ENCODE data around the gene ASGR2. TPM values are rescaled to one million over a fixed set of nuclear protein-coding genes. Genes with fewer than 3 reads are reported as not detected.
"Not testable (repeated sequence)": the region's sequence is repeated elsewhere in the genome, so short reads cannot be mapped to it uniquely, and the experiment has no call there.

ASGR2 gene
- 0.36 TPM for polyA plus RNA-seq (ENCODE audit: insufficient read length)

GRCh38 chr17:7114241-7114874 is at the start of gene ASGR2:
TSS of gene ASGR2 (minus strand) at chr17:7114822. CDS start at chr17:7114240, 582 bp downstream.
- no peak for DNase-seq

- DNase-seq: not testable (repeated sequence)
Observed at GRCh38 chr17:7159571-7159970, 44.9 kb upstream of the ASGR2 start.

- DNase-seq: not testable (repeated sequence)
Observed at GRCh38 chr17:7158424-7158823, 43.8 kb upstream of the ASGR2 start.

DNA sequence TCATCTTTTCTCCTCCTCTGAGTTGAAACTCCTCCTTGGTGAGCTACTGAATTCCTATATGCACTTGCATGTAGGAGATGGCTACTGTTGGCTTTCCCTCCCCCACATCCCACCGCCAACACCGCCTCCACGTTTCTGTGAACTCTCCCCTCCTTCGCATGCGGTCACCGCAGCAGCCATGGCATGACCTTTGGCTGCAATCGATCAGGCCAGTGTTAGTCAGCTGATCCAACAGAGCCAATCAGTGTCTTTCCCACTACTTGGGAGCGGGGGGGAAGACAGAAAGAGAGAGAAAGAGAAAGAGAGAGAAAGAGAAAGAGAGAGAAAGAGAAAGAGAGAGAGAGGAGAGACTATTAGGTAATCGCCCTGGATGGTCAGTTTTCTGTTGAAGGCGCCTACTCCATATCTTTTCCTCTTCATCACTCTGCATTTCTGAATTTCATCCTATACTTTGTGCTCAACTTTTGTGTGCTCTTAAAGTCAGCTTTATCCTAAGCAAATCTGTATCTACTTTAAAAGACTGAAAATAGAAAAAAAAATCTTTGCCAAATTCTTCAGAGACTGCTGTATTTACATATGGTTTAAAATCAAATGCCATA is 41.8 kb upstream of the ASGR2 start:
- no peak for DNase-seq

DNA sequence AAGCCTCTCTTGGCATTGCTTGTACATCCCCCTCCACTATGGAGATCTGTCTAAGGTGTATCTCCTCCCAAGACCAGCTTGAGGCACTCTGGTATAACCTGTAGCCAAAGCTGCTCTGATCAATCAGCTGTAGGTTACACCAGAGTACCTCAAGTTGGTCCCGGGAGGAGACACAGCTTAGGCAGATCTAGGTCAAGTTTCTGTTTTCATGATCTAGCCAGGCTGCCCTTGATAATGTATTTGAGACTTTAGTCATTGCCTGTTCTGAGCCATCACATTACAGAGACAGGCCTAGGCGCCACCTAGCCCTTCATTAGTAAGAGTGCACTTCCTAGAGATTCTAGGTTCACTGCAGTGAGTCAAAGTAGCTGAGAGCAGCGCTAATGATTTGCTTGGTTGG is 33.1 kb upstream of the ASGR2 start:
- DNase-seq: no peak

GRCh38 chr17:7146115-7146514 is 31.5 kb upstream of the ASGR2 start:
- DNase-seq: no peak

GRCh38 chr17:7144213-7144612 is 29.6 kb upstream of the ASGR2 start:
- no peak for DNase-seq

- no peak for DNase-seq
Observed at GRCh38 chr17:7141824-7142223, 27.2 kb upstream of the ASGR2 start.

- no peak for DNase-seq
Observed at GRCh38 chr17:7139400-7139799, 24.8 kb upstream of the ASGR2 start.

- DNase-seq: no peak
Observed at GRCh38 chr17:7138800-7139381, 24.3 kb upstream of the ASGR2 start.

GRCh38 chr17:7137171-7137943 is 22.7 kb upstream of the ASGR2 start:
- DNase-seq: no peak

DNA sequence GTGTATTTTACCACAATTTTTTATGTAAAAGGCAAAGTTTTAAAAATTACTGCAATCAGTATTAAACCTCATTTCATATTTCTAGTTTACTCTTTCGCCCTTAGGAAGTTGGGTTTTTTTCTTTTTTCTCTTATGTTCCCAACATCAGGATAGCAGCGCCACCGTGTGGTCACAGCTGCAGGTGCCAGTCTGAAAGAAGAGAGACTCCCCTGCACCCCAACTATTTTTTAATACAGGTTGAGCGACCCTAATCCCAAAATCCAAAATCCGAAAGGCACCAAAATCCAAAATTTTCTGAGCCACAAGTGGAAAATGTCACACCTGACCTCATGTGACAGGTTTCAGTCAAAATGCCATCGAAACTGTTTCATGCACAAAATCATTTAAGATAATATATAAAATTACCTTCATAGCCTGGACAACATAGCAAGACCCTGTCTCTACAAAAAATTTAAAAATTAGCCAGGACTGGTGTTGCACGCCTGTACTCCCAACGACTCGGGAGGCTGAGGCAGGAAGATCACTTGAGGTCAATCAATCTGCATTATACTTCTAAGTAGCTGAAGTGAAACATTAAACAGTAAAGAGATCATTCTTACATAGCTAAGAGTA is 21.8 kb upstream of the ASGR2 start:
- peak; percentile 71 for DNase-seq

DNA sequence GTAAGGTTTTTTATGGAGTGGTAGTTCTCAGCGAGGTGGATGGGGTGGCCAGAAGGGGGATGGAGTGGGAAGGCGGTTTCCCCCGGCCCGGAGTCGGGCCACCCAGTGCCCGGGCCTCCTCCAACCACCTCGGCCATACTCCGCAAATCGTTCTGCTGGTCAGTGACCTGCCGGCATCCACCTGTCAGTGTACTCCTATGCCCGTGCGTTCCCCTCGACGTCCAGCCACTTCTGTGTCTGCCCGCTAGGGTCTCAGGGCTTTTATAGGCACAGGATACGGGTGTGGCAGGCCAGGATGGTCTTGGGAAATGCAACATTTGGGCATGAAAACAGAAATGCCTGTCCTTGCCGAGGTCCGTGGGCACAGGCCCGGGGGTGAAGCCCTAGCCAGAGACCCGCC is 19.3 kb upstream of the ASGR2 start:
- DNase-seq: no peak

DNA sequence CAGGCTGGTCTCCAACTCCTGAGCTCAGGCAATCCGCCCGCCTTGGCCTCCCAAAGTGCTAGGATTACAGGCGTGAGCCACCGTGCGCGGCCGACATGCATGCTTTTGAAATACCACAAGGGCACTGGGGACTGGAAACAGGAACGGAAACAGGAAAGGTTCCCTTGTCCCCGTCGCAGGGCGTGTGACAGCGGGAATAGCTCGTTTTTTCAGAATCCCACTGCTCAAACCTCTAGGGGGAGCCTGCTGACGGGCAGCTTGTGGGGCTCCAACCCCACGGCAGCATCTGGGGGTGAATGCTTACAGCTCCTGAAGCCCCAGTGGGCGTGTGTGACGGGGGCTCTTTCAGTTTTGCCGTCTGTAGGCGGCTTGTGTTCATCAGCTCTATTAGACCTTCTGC is 18.8 kb upstream of the ASGR2 start:
- no peak for DNase-seq

DNA sequence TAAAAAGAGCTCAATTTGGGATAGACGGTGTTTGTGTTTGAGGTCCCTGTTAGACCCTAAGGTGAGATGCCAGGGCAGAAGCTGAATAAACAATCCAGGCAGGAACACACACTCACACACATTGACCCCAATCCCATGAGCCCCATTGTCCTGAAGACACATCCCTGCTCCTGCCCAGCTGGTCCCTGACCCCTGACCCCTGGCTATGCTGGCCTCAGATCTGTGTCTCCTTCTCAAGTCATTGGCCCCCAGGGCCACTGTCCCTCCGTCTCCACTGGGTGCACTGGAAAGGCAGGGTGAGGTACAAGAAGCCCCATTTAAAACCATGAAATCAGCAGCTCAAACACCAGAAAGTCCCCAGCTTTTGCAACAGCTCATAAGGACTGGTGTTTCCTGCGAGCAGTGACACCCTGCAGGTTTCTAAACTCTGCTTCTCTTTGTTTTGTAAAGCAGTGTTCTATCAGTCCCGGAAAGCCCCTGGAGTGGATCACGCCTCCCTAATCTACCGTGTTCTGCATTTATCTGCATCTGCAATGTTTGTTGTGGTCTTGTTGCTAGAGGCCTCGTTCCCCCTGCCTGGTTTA is 18.0 kb upstream of the ASGR2 start:
- no peak for DNase-seq

DNA sequence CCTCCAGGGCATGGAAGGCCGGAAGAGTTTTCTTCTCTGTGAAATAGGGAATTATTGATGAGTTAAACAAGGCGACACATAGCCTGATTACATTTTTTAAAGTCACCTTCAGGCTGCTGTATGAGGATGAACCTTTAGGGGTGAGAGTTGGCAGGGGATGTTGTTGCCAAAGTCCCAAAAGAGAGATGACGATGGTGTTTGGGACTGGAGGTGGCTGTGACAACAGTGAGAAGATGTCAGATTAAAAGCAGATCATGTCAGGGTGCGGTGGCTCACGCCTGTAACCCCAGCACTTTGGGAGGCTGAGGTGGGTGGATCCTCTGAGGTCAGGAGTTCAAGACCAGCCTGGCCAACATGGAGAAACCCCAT is 16.8 kb upstream of the ASGR2 start:
- DNase-seq: no peak

DNA sequence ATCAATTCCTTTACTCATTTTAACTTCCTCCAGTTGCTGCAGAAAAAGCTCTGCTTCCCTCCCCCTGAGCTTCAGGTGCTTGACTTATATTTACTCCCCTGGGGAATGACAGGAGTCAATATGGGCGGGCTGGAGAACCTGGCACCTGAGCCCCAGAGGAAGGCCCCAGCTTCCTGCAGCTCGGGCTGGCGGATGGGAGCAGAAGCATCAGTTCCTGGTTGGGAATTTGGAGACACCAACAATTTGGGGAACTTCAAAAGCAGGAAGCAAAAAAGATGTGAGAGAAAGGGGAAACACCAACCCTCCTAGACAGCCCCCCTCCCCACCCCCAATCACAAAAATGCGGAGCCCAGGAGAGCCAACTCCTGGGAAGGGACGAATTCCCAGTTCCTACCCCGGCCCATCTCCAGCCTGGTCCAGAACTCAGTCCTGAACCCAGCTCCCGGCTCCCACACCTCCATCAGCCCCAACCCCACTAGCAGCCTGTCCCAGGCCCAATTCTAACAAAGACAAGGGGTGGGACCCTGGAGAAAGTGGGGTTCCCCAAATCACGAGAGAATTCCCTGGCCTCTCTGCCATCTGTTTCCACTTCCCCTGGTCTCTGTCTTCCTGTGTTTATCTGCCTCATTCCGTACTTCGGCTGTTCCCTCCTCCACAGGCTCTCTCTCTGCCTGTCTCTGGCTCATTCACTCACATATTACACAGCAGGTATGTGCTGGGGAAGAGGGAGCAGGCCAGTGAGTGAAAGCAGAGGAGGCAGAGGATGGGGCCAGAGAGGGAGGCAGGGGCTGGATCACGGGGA is 16.2 kb upstream of the ASGR2 start:
- DNase-seq: no peak

GRCh38 chr17:7129311-7129710 is 14.7 kb upstream of the ASGR2 start:
- DNase-seq: no peak

- no peak for DNase-seq
Observed at GRCh38 chr17:7128160-7128559, 13.5 kb upstream of the ASGR2 start.

DNA sequence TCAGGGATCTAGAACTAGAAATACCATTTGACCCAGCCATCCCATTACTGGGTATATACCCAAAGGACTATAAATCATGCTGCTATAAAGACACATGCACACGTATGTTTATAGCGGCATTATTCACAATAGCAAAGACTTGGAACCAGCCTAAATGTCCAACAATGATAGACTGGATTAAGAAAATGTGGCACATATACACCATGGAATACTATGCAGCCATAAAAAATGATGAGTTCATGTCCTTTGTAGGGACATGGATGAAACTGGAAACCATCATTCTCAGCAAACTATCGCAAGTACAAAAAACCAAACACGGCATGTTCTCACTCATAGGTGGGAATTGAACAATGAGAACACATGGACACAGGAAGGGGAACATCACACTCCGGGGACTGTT is 12.9 kb upstream of the ASGR2 start:
- DNase-seq: not testable (repeated sequence)

- not testable (repeated sequence) for DNase-seq
Observed at GRCh38 chr17:7126386-7126785, 11.8 kb upstream of the ASGR2 start.

DNA sequence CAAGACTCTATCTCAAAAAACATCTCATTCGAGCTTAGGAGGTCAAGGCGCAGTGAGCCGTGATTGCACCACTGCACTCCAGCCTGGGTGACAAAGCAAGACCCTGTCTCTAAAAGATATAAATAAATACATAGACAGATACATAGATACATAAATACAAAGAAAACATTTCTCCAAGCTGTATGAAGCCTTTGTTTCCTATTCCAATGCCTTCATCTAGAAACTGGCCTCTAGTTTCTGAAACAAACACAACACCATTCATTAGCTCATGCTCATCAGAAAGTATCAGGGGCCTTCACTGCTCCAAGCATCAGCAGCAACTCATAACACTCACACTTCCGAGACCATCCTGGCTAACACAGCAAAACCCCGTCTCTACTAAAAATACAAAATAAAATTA is 10.3 kb upstream of the ASGR2 start:
- no peak for DNase-seq

All from hindlimb muscle (tissue), 1 donor.